HFF-Myc (cell line): Measurements from ENCODE around the gene CHSY1.
"Not testable (repeated sequence)": the region's sequence is repeated elsewhere in the genome, so short reads cannot be mapped to it uniquely, and the experiment has no call there.

ENCODE experiments used
- DNase-seq: peaks from one replicate; pipeline ENCODE4 v3.0.0-alpha.2; 2011; ENCODE audit warnings: low read depth; ENCODE audit errors: extremely low read depth
- H3K4me3 ChIP-seq: replicated peaks from 2 replicates; pipeline ENCODE4 v1.5.1; 2011; ENCODE audit warnings: low read depth, mild to moderate bottlenecking, control low read depth, low read length
- TF ChIP-seq, protein P1 (sequence below): IDR thresholded peaks from 2 replicates; pipeline ENCODE4 v1.5.1; 2012; ENCODE audit warnings: mild to moderate bottlenecking, low read depth, low read length, control low read depth; ENCODE audit errors: missing control alignments

Gene CHSY1

DNA sequence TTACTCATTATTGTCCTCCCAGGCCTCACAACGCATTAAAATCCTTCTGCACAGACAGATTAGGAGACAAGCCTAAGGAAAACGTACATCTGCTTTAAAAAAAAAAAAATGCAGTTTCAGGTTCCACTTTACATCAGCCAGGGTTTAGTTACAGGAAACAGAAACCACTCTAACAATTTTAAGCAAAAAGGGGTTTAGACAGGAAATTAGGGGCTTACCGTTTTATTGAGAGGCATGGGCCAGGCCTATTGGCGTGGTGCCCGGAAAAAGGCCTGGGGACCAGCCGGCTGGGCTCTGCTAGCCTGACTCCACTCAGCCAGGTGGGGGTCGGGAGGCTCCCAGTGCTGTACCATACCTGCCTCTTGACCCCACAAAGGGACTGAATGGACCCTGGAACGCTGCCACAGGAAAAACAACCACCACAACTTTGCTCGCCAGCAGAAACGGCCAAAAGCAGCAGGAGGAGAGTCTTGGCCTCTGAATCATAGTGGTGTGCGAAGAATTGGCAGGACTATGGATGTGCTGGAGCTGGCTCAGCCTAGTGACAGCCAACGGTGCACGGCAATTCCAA, 124.3 kb downstream of the CHSY1 start:
- no peak overlapping the region for H3K4me3 ChIP-seq
- DNase-seq, result peak; percentile 84
- TF ChIP-seq, protein P1, sequence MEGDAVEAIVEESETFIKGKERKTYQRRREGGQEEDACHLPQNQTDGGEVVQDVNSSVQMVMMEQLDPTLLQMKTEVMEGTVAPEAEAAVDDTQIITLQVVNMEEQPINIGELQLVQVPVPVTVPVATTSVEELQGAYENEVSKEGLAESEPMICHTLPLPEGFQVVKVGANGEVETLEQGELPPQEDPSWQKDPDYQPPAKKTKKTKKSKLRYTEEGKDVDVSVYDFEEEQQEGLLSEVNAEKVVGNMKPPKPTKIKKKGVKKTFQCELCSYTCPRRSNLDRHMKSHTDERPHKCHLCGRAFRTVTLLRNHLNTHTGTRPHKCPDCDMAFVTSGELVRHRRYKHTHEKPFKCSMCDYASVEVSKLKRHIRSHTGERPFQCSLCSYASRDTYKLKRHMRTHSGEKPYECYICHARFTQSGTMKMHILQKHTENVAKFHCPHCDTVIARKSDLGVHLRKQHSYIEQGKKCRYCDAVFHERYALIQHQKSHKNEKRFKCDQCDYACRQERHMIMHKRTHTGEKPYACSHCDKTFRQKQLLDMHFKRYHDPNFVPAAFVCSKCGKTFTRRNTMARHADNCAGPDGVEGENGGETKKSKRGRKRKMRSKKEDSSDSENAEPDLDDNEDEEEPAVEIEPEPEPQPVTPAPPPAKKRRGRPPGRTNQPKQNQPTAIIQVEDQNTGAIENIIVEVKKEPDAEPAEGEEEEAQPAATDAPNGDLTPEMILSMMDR, result no peak

DNA sequence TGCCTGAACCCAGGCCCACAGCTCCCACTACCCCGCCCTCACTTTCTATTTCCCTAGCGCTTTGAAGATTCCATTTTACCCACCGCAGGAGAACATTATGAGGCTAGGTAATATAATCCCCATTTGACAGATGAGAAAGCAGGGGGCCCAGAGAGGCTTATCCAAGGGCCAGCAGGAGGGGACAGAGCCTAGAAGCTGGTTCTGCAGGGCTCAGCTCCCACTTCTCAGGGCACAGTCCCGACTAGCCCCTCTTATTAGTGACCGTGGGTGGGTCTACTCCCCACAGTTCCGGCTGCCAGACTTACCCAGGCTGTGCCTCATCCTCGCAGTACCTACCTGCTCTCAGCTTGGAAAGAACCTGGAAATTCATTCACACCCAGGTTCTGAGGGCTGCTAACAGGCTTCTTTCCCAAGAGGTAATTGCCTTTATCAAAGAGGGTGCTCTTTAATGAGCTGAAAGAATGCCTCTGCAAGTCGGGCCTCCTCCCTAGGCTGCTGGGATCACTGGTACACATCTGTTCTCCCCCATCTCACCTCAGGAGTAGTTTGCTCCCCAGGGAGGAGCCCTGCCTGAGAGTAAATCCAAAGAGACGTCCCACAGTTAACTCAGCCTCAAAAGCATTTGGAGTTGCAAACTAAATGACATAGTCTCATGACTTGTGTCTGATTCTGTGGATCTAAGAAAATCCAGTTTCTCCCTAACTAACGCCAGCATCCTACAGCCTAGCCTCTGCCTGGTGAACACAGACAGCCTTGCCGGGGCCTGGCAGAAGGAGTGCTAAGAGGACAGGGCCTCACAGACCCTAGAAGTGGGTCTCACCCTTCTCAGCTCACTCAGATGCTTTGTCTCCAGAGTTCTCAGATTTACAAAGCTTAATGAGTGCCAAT, 125.0 kb downstream of the CHSY1 start:
- no peak overlapping the region for H3K4me3 ChIP-seq
- no peak for DNase-seq
- TF ChIP-seq, protein P1, result no peak

DNA sequence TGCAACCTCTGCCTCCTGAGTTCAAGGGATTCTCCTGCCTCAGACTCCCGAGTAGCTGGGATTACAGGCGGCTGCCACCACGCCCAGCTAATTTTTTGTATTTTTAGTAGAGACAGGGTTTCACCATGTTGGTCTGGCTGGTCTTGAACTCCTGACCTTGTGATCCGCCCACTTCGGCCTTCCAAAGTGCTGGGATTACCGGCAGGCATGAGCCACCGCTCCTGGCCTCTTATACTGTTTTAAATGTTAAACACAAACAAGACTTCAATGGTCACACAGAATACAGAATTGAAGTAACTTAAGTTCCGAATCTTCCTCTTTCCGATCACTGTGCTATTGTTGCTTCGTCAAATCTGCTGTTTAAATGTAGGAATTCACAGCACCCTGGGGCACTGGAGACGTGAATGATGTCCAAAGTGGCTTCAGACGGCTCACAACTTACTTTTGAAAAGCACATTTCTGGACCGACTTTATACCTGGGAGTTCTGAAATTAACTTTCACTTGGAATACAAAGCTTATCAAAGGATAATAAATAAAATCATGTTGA, 125.9 kb downstream of the CHSY1 start:
- DNase-seq, H3K4me3 ChIP-seq: not testable (repeated sequence)
